Colonic mucosa (tissue), 4 donors: ENCODE measurements around the gene STK39. TPM values are rescaled to one million over a fixed set of nuclear protein-coding genes. Genes with fewer than 3 reads are reported as not detected.

ENCODE experiments used
- DNase-seq: peaks from one replicate; pipeline ENCODE4 v3.0.0-alpha.2; 2020
- H3K27ac ChIP-seq: fragments of 200-600 bp; one replicate; pipeline ENCODE4 v1.8.0; 2021
- H3K27me3 ChIP-seq: fragments of 200-600 bp; one replicate; pipeline ENCODE4 v1.8.0; 2021
- H3K36me3 ChIP-seq: fragments of 200-600 bp; one replicate; pipeline ENCODE4 v1.8.0; 2021
- H3K4me1 ChIP-seq: fragments of 200-600 bp; one replicate; pipeline ENCODE4 v1.8.0; 2021; ENCODE audit warnings: mild to moderate bottlenecking
- H3K4me3 ChIP-seq: fragments of 200-600 bp; one replicate; pipeline ENCODE4 v1.8.0; 2021
- H3K9ac ChIP-seq, 2 donors: one replicate each; pipeline ENCODE4 v1.7.0; 2013; ENCODE audit warnings: control low read depth in 2 of 2, low read depth in 2 of 2, low read length in 2 of 2
- H3K9me3 ChIP-seq: fragments of 200-600 bp; one replicate; pipeline ENCODE4 v1.8.0; 2021
- intact Hi-C: fragments of 100-400 bp; cut with DNase I; formaldehyde crosslinking; loops from one replicate; pipeline ENCODE4 v1.14.1; 2022
- total RNA-seq, 2 donors: library from RNA; stranded (reverse); fragmentation: NEBNext Ultra II Directional in 1 of 2; extraction: Animal tissue kit (Norgen Biotek cat#: 25700) in 1 of 2; gene quantifications; one replicate each; pipeline ENCODE4 v1.2.1, GENCODE V29; 2021
- TF ChIP-seq, protein P1 (sequence below): fragments of 200-600 bp; IDR thresholded peaks from one replicate; pipeline ENCODE4 v1.8.0; 2022; ENCODE audit warnings: antibody characterized with exemption, mild to moderate bottlenecking
- donor health status: healthy.
- donor health status: DM: no; HTN: no; CAD: no.
- donor health status: DM: no; HTN: no; CAD: no.

Gene STK39
- total RNA-seq, 2 donors from 2014 or later: 35.9 to 41.2 TPM

DNA sequence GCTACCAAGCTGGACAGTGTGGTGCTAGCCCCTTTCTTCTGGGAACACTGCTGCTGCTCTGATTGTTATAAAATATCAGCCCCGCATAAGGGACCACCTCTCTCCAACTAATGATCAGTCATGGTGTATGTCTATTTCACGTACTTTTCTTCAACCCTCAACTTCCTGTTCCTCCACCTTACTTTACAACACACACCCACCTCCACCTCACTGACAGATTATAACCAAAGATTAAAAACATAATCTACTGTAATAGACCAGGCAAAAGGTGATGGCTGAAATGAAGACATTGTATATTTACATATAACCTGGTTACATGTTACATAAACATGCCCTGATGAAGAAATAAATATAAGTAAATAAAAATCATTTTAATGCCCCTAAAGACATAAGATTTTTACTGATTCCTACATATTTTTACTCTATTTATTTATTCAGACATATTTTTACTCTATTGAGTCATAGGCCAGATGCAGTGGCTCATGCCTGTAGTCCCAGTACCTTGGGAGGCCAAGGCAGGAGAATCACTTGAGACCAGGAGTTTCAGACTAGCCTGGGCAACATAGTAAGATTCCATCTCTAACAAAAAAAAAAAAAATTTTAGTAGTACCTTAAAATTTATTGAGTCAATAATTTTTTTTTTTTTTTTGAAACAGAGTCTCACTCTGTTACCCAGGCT, 12.8 kb downstream of the STK39 start:
- H3K36me3 ChIP-seq: no peaks in the 10 kb centered on the region
- H3K27me3 ChIP-seq: no peaks in the 10 kb centered on the region
- no peaks in the 10 kb centered on the region for H3K4me1 ChIP-seq
- no peak for DNase-seq
- H3K4me3 ChIP-seq: no peak overlapping the region
- TF ChIP-seq, protein P1, sequence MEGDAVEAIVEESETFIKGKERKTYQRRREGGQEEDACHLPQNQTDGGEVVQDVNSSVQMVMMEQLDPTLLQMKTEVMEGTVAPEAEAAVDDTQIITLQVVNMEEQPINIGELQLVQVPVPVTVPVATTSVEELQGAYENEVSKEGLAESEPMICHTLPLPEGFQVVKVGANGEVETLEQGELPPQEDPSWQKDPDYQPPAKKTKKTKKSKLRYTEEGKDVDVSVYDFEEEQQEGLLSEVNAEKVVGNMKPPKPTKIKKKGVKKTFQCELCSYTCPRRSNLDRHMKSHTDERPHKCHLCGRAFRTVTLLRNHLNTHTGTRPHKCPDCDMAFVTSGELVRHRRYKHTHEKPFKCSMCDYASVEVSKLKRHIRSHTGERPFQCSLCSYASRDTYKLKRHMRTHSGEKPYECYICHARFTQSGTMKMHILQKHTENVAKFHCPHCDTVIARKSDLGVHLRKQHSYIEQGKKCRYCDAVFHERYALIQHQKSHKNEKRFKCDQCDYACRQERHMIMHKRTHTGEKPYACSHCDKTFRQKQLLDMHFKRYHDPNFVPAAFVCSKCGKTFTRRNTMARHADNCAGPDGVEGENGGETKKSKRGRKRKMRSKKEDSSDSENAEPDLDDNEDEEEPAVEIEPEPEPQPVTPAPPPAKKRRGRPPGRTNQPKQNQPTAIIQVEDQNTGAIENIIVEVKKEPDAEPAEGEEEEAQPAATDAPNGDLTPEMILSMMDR: no peak
- H3K9ac ChIP-seq: no peak overlapping the region
- no peaks in the 10 kb centered on the region for H3K9me3 ChIP-seq
- no peak overlapping the region for H3K27ac ChIP-seq
- intact Hi-C loops: no loop called here

DNA sequence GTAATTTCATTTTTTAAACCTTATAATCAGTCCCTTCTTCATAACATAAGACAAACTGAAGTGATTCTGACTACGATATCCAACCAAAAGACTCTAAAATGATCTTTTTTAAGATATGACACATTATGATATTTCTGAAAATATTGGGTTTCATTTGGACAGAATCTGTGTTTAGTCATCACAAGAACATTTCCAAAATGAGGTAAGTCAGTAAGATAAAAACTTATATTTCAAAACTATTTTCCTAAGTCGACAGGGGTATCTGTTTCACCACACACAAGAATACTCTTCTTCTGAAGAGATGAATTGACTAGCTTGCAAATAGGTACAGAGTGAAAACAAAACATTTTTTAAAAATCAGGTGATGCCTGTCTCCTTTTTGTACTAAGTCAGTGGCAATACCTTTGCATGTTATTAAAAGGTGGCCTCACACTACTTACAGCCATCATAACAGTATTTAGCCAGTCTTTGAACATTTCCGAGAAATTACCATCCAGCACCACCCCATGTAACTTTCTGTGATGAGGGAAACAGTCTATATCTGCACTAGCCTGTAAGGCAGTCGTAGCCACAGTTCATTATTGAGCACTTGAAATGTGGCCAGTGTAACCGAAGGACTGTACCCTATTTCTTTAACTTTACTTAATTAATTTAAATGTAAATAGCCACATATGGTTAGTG, 13.5 kb downstream of the STK39 start:
- H3K27ac ChIP-seq: no peak overlapping the region
- no peak for DNase-seq
- H3K9ac ChIP-seq: no peak overlapping the region
- H3K9me3 ChIP-seq: no peaks in the 10 kb centered on the region
- TF ChIP-seq, protein P1: no peak
- no peaks in the 10 kb centered on the region for H3K27me3 ChIP-seq
- intact Hi-C loops: no loop called here
- no peaks in the 10 kb centered on the region for H3K36me3 ChIP-seq
- no peak overlapping the region for H3K4me3 ChIP-seq
- H3K4me1 ChIP-seq: no peaks in the 10 kb centered on the region

DNA sequence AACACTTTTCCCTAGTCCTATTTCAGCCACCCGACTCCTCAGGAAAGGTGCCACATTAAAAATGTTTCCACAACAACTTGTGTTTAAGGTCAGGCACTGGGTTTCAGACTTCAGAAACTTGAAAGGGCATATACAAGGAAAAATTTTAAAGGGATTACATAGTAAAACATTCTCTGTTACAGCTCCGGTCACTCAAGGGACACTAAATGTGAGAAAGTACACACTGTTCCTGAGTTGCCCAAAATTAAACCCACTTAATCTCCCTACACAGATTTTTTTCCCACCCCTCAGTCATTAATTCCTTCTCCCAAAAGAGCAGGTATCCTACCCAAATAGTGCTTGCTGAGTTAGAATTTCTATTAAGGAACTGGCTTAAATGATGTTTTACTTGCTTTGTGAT, 14.2 kb downstream of the STK39 start:
- Histone ChIP-seq H3K9me3 (no peaks in the 10 kb centered on the region), H3K4me1 (no peaks in the 10 kb centered on the region), H3K9ac (no peak overlapping the region), H3K27ac (no peak overlapping the region), H3K36me3 (no peaks in the 10 kb centered on the region), H3K4me3 (no peak overlapping the region), H3K27me3 (no peaks in the 10 kb centered on the region)
- TF ChIP-seq, protein P1: no peak
- intact Hi-C loops: no loop called here
- no peak for DNase-seq

DNA sequence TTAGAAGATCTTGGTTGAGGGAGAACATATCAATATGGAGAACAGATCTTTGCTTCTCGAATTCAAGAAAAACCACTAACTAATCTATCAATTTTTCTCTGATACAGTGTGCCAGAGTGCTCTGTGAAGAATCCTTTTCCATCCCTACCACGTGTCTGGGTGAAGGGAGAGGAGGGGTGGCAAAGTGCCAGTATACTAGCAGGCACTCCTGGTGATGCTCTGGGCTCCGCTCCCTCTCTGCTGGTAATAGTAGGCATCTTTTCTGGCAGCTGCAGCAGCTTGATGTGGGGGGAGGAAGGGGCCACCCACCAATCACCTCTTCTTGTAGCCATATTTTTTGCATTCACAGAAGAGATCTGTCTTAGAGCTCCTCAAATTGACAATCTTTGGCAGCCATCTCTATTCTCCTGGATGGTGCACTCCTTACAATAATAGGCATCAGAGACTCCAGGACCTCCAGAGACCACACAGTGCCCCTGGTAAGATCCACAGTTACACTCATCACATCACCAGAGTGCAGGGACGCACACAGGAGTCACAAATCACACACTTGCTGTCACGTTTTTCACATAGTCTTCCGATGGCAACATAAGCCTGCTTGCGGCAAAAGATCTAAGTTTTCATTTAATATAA, 15.7 kb downstream of the STK39 start:
- H3K9me3 ChIP-seq: no peaks in the 10 kb centered on the region
- H3K4me1 ChIP-seq: no peaks in the 10 kb centered on the region
- no peaks in the 10 kb centered on the region for H3K27me3 ChIP-seq
- H3K9ac ChIP-seq: no peak overlapping the region
- no peak overlapping the region for H3K4me3 ChIP-seq
- TF ChIP-seq, protein P1: no peak
- no peak for DNase-seq
- H3K27ac ChIP-seq: no peak overlapping the region
- H3K36me3 ChIP-seq: no peaks in the 10 kb centered on the region
- intact Hi-C loops: no loop called here

DNA sequence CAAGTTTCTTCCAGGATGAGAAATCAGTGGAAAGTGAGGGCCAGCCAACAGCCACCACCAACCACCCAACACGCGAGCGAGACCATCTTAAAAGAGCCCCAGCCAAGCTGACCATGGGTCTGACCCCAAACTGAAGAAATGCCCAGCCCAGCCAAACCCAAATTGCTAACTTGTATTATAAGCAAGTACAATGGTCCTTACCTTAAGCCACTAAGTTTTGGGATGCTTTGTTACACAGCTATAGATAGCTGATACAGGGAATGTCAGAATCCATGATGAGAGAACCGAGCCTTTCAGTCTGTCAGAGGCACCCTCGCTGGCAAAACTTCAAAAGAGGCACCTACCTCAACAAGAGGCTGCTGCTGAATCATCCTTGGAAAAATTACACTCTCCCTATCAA, 17.0 kb downstream of the STK39 start:
- TF ChIP-seq, protein P1: no peak
- DNase-seq: no peak
- intact Hi-C loops: no loop called here
- H3K27ac ChIP-seq: no peak overlapping the region
- no peaks in the 10 kb centered on the region for H3K27me3 ChIP-seq
- H3K4me1 ChIP-seq: no peaks in the 10 kb centered on the region
- H3K36me3 ChIP-seq: no peaks in the 10 kb centered on the region
- H3K9ac ChIP-seq: no peak overlapping the region
- no peak overlapping the region for H3K4me3 ChIP-seq
- no peaks in the 10 kb centered on the region for H3K9me3 ChIP-seq
